CD8-positive, alpha-beta memory T cell (primary cell): ENCODE results near the gene OSGIN1. TPM values are rescaled to one million over a fixed set of nuclear protein-coding genes. Genes with fewer than 3 reads are reported as not detected.
A peak's percentile ranks its signal among the peaks of the same experiment; 100 is the strongest.

Experiments
- CTCF ChIA-PET: fragments of 350-600 bp; sonication (Branson Sonifier 250); formaldehyde crosslinking; loops from one replicate; lab custom pipeline; 2021; ENCODE audit warnings: antibody characterized with exemption; lab: Charles Lee
- POLR2A ChIA-PET: fragments of 350-600 bp; sonication (Branson Sonifier 250); formaldehyde crosslinking; loops from one replicate; lab custom pipeline; 2021; ENCODE audit warnings: antibody characterized with exemption; lab: Charles Lee
- DNase-seq, 5 donors: peaks; one replicate each; pipeline versions ENCODE4 v3.0.0 to v3.0.0-alpha.2; 2020 to 2022; ENCODE audit warnings: mixed read lengths in 1 of 5
- H3K27ac ChIP-seq: one replicate; pipeline ENCODE4 v1.7.0; 2013; ENCODE audit warnings: low read depth, mild to moderate bottlenecking, low read length, moderate library complexity
- H3K27me3 ChIP-seq: 2 replicates; pipeline ENCODE4 v1.7.0; 2013; ENCODE audit warnings: low read length, mild to moderate bottlenecking; ENCODE audit not compliant: insufficient read depth, poor library complexity, severe bottlenecking
- H3K36me3 ChIP-seq: 2 replicates; pipeline ENCODE4 v1.7.0; 2013; ENCODE audit warnings: mild to moderate bottlenecking, low read length, moderate library complexity; ENCODE audit not compliant: insufficient read depth
- H3K4me1 ChIP-seq: 2 replicates; pipeline ENCODE4 v1.7.0; 2013; ENCODE audit warnings: mild to moderate bottlenecking, low read length, moderate library complexity; ENCODE audit not compliant: insufficient read depth
- H3K4me3 ChIP-seq: 2 replicates; pipeline ENCODE4 v1.7.0; 2013; ENCODE audit warnings: mild to moderate bottlenecking, low read length
- H3K9me3 ChIP-seq: 2 replicates; pipeline ENCODE4 v1.7.0; 2013; ENCODE audit warnings: mild to moderate bottlenecking, low read length
- H3K27ac Mint-ChIP-seq, 8 donors: one replicate each; pipeline ENCODE4 v1.8.0; 2020 to 2021; ENCODE audit warnings: mixed read lengths in 8 of 8, mild to moderate bottlenecking in 6 of 8, inconsistent platforms in 3 of 8, moderate library complexity in 3 of 8
- H3K27me3 Mint-ChIP-seq, 2 donors: one replicate each; pipeline ENCODE4 v1.8.0; 2020 to 2021; ENCODE audit warnings: mixed read lengths in 2 of 2, mild to moderate bottlenecking in 1 of 2, moderate library complexity in 1 of 2
- H3K36me3 Mint-ChIP-seq, 3 donors: one replicate each; pipeline ENCODE4 v1.8.0; 2020 to 2021; ENCODE audit warnings: mixed read lengths in 3 of 3, inconsistent platforms in 1 of 3, mild to moderate bottlenecking in 1 of 3
- H3K4me1 Mint-ChIP-seq, 3 donors: one replicate each; pipeline ENCODE4 v1.8.0; 2020 to 2021; ENCODE audit warnings: mixed read lengths in 3 of 3, inconsistent platforms in 1 of 3, mild to moderate bottlenecking in 1 of 3
- H3K4me3 Mint-ChIP-seq, 7 donors: one replicate each; pipeline ENCODE4 v1.8.0; 2020 to 2021; ENCODE audit warnings: mixed read lengths in 7 of 7, mild to moderate bottlenecking in 6 of 7, moderate library complexity in 4 of 7, inconsistent platforms in 2 of 7
- H3K9me3 Mint-ChIP-seq, 5 donors: one replicate each; pipeline ENCODE4 v1.8.0; 2020 to 2022; ENCODE audit warnings: mixed read lengths in 5 of 5, mild to moderate bottlenecking in 3 of 5, moderate library complexity in 2 of 5, inconsistent platforms in 1 of 5
- polyA plus RNA-seq: library from polyadenylated mRNA; unstranded; fragments of 300-500 nt; fragmentation: Illumina TruSeq; gene quantifications from one replicate; pipeline ENCODE4 v1.2.3, GENCODE V29; 2021
- total RNA-seq, 2 experiments: library from RNA; stranded (reverse); gene quantifications; one replicate each; pipeline ENCODE4 v1.2.3, GENCODE V29; 2021

Gene OSGIN1
- total and polyA plus RNA-seq, 3 experiments from 2014 or later, result 0.21 to 0.86 (median 0.83) TPM

- Histone ChIP-seq H3K9me3 (no peaks in the 10 kb centered on the region), H3K4me3 (no peak overlapping the region), H3K27me3 (peaks cover 10% of the 10 kb centered on the region), H3K36me3 (no peaks in the 10 kb centered on the region), H3K27ac (no peak overlapping the region), H3K4me1 (no peaks in the 10 kb centered on the region)
- no peaks in the 10 kb centered on the region for H3K36me3 Mint-ChIP-seq
- ChIA-PET CTCF (no interaction called here), POLR2A (no interaction called here)
- H3K4me3 Mint-ChIP-seq, result no peak overlapping the region
- H3K27me3 Mint-ChIP-seq, result peaks cover 16 to 48% of the 10 kb centered on the region in 2 donors
- peaks cover 0 to 1% (median 0%) of the 10 kb centered on the region in 3 donors for H3K4me1 Mint-ChIP-seq
- H3K9me3 Mint-ChIP-seq, result no peaks in the 10 kb centered on the region
- no peak overlapping the region for H3K27ac Mint-ChIP-seq
- DNase-seq, result peak in 1 of 5 donors; percentile 2
Observed at GRCh38 chr16:83992624-83993023, 39.6 kb downstream of the OSGIN1 start.

- DNase-seq, result peak in 1 of 5 donors; percentile 43
- no peaks in the 10 kb centered on the region for H3K4me1 ChIP-seq
- no peaks in the 10 kb centered on the region for H3K9me3 ChIP-seq
- H3K4me3 ChIP-seq, result no peak overlapping the region
- Mint-ChIP-seq H3K36me3 (no peaks in the 10 kb centered on the region), H3K27ac (no peak overlapping the region), H3K4me3 (no peak overlapping the region), H3K27me3 (peaks cover 20 to 57% of the 10 kb centered on the region in 2 donors), H3K4me1 (peaks cover 0 to 1% (median 0%) of the 10 kb centered on the region in 3 donors), H3K9me3 (no peaks in the 10 kb centered on the region)
- ChIA-PET POLR2A (no interaction called here), CTCF (no interaction called here)
- no peaks in the 10 kb centered on the region for H3K36me3 ChIP-seq
- H3K27ac ChIP-seq, result no peak overlapping the region
- H3K27me3 ChIP-seq, result peaks cover 10% of the 10 kb centered on the region
Observed at GRCh38 chr16:83994087-83994486, 41.0 kb downstream of the OSGIN1 start.

DNA sequence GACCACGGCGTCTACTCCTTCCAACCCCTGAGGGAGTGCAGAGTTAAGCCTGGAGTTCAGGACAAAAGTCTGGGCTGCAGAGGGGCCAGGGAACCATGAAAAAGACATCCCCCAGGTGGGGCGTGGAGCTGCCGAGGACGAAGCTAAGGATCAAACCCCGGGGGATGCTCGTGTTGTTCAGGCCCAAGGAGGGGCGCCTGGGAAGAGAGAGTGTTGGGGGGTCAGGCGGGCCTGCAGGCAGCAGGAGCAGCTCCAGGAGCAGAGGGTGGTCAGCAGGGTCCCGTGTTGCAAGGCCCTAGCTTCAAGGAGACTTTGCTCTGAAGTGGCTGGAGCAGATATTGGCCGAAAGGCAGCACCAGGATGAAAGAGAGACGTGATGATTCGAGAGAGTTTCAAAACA, 41.7 kb downstream of the OSGIN1 start:
- Mint-ChIP-seq H3K27me3 (peaks cover 16 to 57% of the 10 kb centered on the region in 2 donors), H3K4me3 (no peak overlapping the region), H3K4me1 (peaks cover 0 to 1% (median 0%) of the 10 kb centered on the region in 3 donors), H3K27ac (no peak overlapping the region), H3K36me3 (no peaks in the 10 kb centered on the region), H3K9me3 (no peaks in the 10 kb centered on the region)
- POLR2A ChIA-PET, result no interaction called here
- DNase-seq, result peak in 1 of 5 donors; percentile 32
- Histone ChIP-seq H3K36me3 (no peaks in the 10 kb centered on the region), H3K4me3 (no peak overlapping the region), H3K4me1 (no peaks in the 10 kb centered on the region), H3K27me3 (peaks cover 9% of the 10 kb centered on the region), H3K9me3 (no peaks in the 10 kb centered on the region), H3K27ac (no peak overlapping the region)
- CTCF ChIA-PET, result no interaction called here

DNA sequence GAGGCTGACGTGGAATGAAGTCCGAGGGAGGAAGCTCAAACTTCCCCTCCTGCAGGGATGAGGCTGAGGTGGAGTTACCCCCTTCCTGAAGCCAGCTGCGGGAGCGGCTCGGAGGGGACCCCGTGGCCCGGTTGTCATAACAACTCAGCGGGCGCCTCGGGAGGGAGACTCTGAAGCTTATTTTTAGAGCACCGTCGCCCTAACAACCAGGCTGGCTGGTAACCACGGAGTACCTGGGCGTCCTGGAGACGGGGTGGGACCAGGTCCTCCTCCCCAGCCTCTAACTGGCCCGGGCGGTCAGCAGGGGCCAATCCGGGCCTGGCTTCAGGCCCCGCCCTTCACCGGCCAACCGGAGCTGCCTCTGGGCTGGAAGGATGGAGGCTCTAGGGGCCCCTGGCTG, 42.7 kb downstream of the OSGIN1 start:
- Mint-ChIP-seq H3K4me3 (no peak overlapping the region), H3K9me3 (no peaks in the 10 kb centered on the region), H3K27me3 (peaks cover 18 to 52% of the 10 kb centered on the region in 2 donors), H3K27ac (no peak overlapping the region), H3K4me1 (peaks cover 0 to 1% (median 0%) of the 10 kb centered on the region in 3 donors), H3K36me3 (no peaks in the 10 kb centered on the region)
- Histone ChIP-seq H3K4me3 (no peak overlapping the region), H3K27ac (no peak overlapping the region), H3K27me3 (peaks cover 3% of the 10 kb centered on the region), H3K9me3 (no peaks in the 10 kb centered on the region), H3K36me3 (no peaks in the 10 kb centered on the region), H3K4me1 (no peaks in the 10 kb centered on the region)
- ChIA-PET CTCF (no interaction called here), POLR2A (no interaction called here)
- DNase-seq, result peak in 1 of 5 donors; percentile 34

DNA sequence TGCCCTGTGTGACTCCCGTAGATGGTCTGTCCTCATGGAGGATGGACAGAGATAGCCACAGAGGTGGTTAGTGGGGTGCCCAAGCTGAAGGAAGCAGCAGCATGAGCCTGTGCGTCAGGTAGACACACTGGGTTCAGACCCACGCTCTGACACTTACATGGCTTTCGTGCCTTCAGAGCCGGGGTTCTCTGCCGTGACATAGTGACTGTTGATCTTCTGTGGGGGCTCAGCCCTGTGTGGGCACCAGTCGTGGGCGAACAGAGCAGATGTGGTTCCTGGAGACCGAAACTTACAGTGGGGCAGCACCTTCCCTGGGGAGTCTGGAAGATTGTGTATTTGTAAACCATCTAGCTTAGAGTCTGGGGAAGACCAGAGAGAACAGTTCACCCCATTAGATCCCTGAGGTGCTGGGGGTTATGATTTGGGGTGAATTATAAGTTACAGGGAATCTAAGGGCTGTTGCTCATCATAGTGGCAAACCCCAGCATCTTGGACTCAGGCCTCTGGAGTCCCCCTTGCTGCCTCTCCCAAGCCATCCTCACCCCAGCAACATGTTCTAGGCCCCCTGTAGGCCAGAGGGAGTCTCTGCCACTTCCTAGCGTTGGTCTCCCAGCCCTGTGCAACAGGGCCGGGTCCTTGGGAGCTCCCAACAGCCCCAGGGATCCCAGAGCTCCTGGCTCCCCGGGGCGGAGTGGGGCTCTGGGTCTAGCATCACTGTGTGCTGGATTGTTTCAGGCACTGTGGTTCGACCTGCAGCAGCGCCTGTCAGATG, 43.6 kb downstream of the OSGIN1 start:
- Mint-ChIP-seq H3K27me3 (peaks cover 19 to 51% of the 10 kb centered on the region in 2 donors), H3K4me3 (no peak overlapping the region), H3K4me1 (peaks cover 0 to 1% (median 0%) of the 10 kb centered on the region in 3 donors), H3K9me3 (no peaks in the 10 kb centered on the region), H3K36me3 (no peaks in the 10 kb centered on the region), H3K27ac (no peak overlapping the region)
- DNase-seq, result no peak
- ChIA-PET POLR2A (no interaction called here), CTCF (no interaction called here)
- Histone ChIP-seq H3K36me3 (no peaks in the 10 kb centered on the region), H3K4me3 (no peak overlapping the region), H3K27ac (no peak overlapping the region), H3K27me3 (peaks cover 3% of the 10 kb centered on the region), H3K4me1 (no peaks in the 10 kb centered on the region), H3K9me3 (no peaks in the 10 kb centered on the region)

GRCh38 chr16:83998091-83998490, 45.1 kb downstream of the OSGIN1 start:
- no peak overlapping the region for H3K27ac Mint-ChIP-seq
- POLR2A ChIA-PET, result no interaction called here
- Histone ChIP-seq H3K27ac (no peak overlapping the region), H3K36me3 (no peaks in the 10 kb centered on the region), H3K27me3 (peaks cover 3% of the 10 kb centered on the region), H3K9me3 (no peaks in the 10 kb centered on the region), H3K4me3 (no peak overlapping the region), H3K4me1 (no peaks in the 10 kb centered on the region)
- no peaks in the 10 kb centered on the region for H3K36me3 Mint-ChIP-seq
- peaks cover 24 to 44% of the 10 kb centered on the region in 2 donors for H3K27me3 Mint-ChIP-seq
- H3K4me3 Mint-ChIP-seq, result no peak overlapping the region
- DNase-seq, result no peak
- no peaks in the 10 kb centered on the region for H3K9me3 Mint-ChIP-seq
- H3K4me1 Mint-ChIP-seq, result peaks cover 0 to 1% (median 0%) of the 10 kb centered on the region in 3 donors
- CTCF ChIA-PET, result no interaction called here

DNA sequence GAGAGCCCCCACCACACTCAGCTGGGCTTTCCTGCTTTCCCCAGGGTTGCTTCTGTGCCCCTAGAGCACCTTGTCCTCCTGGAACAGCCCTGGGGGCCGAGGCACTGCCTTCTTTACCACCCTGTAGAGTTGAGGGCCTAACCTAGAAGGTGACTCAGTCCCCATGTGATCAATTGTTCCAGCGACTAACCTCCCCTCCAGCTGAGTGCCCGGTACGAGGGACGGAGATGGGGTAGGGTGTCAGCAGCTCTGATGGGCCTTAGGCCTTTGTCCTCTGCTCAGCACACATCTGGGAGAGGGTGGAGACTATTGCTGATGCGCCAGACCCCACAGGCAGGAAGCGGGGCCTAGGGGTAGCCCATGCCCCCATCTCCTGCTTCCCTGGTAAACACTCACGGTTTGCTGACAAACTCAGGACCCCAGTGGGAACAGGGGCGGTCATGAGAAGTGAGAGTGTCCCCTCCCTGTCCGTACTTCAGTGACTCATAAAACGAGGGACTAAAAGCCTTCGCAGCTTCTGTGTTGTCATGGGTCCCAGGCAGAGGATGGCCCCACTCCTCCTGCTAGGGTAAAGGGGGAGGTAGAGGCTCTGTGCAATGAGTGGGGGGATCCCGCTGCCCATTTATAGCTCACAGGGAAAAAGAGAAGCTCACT, 48.1 kb downstream of the OSGIN1 start:
- ChIA-PET POLR2A (no interaction called here), CTCF (no interaction called here)
- no peaks in the 10 kb centered on the region for H3K36me3 ChIP-seq
- no peaks in the 10 kb centered on the region for H3K4me1 Mint-ChIP-seq
- no peaks in the 10 kb centered on the region for H3K4me1 ChIP-seq
- H3K27me3 ChIP-seq, result no peaks in the 10 kb centered on the region
- H3K4me3 ChIP-seq, result no peak overlapping the region
- H3K9me3 ChIP-seq, result no peaks in the 10 kb centered on the region
- peaks cover 17 to 26% of the 10 kb centered on the region in 2 donors for H3K27me3 Mint-ChIP-seq
- H3K27ac ChIP-seq, result no peak overlapping the region
- no peak overlapping the region for H3K27ac Mint-ChIP-seq
- DNase-seq, result no peak
- no peaks in the 10 kb centered on the region for H3K36me3 Mint-ChIP-seq
- no peak overlapping the region for H3K4me3 Mint-ChIP-seq
- H3K9me3 Mint-ChIP-seq, result no peaks in the 10 kb centered on the region

DNA sequence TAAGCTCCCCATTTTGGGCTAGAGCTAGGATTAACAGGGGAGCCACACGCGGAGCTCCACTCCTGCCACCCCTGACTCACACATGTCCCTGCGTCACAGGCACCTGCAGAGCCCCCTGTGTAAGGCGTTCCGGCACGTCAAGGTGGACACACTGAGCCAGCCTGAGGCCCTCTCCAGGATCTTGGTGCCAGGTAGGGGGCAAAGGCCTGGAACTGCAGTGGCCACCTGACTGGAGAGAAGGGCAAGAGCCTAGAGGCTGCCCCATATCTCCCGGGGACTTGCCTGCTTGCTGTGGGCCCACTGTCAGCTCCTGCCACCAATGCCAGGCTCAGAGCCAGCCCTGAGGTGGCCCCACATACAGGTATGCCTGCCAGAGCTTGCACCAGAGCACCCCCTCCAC, 48.7 kb downstream of the OSGIN1 start:
- H3K27me3 Mint-ChIP-seq, result peaks cover 14 to 24% of the 10 kb centered on the region in 2 donors
- H3K9me3 Mint-ChIP-seq, result no peaks in the 10 kb centered on the region
- ChIA-PET POLR2A (no interaction called here), CTCF (no interaction called here)
- no peak overlapping the region for H3K27ac Mint-ChIP-seq
- Histone ChIP-seq H3K36me3 (no peaks in the 10 kb centered on the region), H3K4me1 (no peaks in the 10 kb centered on the region), H3K4me3 (no peak overlapping the region), H3K27me3 (no peaks in the 10 kb centered on the region), H3K27ac (no peak overlapping the region), H3K9me3 (no peaks in the 10 kb centered on the region)
- H3K36me3 Mint-ChIP-seq, result no peaks in the 10 kb centered on the region
- H3K4me3 Mint-ChIP-seq, result no peak overlapping the region
- H3K4me1 Mint-ChIP-seq, result no peaks in the 10 kb centered on the region
- DNase-seq, result no peak
